ENCODE results near the gene STEAP3. TPM values are rescaled to one million over a fixed set of nuclear protein-coding genes. Genes with fewer than 3 reads are reported as not detected.

Gene STEAP3
- 6.1 and 15.4 TPM in 2 replicates for total RNA-seq

GRCh38 chr2:119223521-119224390, at the start of gene STEAP3:
Gene STEAP3, plus strand, starts transcription at chr2:119223834. Its CDS starts 7,179 bp downstream, at chr2:119231013.

Other genes with a start within 250 kb of the STEAP3 start
- not detected in 2 replicates for gene C1QL2, start 65.1 kb upstream of the STEAP3 start, total RNA-seq
- 11.0 and 11.7 TPM in 2 replicates for gene C2orf76, start 143.0 kb downstream of the STEAP3 start, total RNA-seq
- gene DBI, start 143.1 kb downstream of the STEAP3 start, total RNA-seq, result 101 and 116 TPM in 2 replicates
- gene TMEM37, start 208.0 kb downstream of the STEAP3 start, total RNA-seq, result 0.32 and 0.60 TPM in 2 replicates